ENCODE measurements around the gene KIR2DL1.
"Not testable (repeated sequence)": the region's sequence is repeated elsewhere in the genome, so short reads cannot be mapped to it uniquely, and the experiment has no call there.

The KIR2DL1 gene

GRCh38 chr19:54769646-54770045, at the start of gene KIR2DL1:
KIR2DL1 (plus strand) TSS chr19:54769793; CDS start chr19:54769851, 58 bp downstream.
- DNase-seq (ENCODE audit: low read depth, low spot score), result not testable (repeated sequence)

GRCh38 chr19:54724142-54724541, 45.5 kb upstream of the KIR2DL1 start, which contains the start of gene KIR3DL3:
KIR3DL3 (plus strand) TSS chr19:54724442; CDS start chr19:54724497, 55 bp downstream.
- DNase-seq (ENCODE audit: low read depth, low spot score), result no peak

GRCh38 chr19:54724644-54725043, 44.9 kb upstream of the KIR2DL1 start:
- no peak for DNase-seq (ENCODE audit: low read depth, low spot score)

DNA sequence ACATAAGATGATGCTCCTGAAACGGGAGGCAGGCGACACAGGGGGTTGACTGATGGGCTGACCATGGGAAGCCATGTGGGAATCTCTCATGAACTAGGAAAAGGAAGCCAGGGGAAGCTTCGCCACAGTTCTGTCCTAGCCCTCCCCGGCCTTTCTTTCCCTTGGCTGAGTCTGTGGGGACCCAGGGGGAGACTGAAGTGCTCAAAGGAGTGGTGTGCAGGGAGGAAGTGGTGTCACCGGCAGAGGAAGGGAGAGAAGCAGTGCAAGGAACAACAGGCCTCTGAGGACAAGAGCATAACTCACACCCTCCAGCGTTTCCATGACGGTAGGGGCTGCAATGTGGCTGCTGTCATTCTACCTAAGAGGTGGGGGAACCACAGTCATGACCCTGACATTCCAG, 44.3 kb upstream of the KIR2DL1 start:
- no peak for DNase-seq (ENCODE audit: low read depth, low spot score)

GRCh38 chr19:54727562-54727961, 42.0 kb upstream of the KIR2DL1 start:
- no peak for DNase-seq (ENCODE audit: low read depth, low spot score)

GRCh38 chr19:54728167-54728566, 41.4 kb upstream of the KIR2DL1 start:
- DNase-seq (ENCODE audit: low read depth, low spot score), result no peak

GRCh38 chr19:54729416-54730188, 40.0 kb upstream of the KIR2DL1 start:
- no peak for DNase-seq (ENCODE audit: low read depth, low spot score)

GRCh38 chr19:54731191-54731590, 38.4 kb upstream of the KIR2DL1 start:
- no peak for DNase-seq (ENCODE audit: low read depth, low spot score)

- DNase-seq (ENCODE audit: low read depth, low spot score), result not testable (repeated sequence)
These were observed 31.3 kb upstream of the KIR2DL1 start, which contains the start of gene KIR2DL3 for GRCh38 chr19:54738306-54738705. KIR2DL3 (plus strand) TSS chr19:54738513; CDS start chr19:54738546, 33 bp downstream.

DNA sequence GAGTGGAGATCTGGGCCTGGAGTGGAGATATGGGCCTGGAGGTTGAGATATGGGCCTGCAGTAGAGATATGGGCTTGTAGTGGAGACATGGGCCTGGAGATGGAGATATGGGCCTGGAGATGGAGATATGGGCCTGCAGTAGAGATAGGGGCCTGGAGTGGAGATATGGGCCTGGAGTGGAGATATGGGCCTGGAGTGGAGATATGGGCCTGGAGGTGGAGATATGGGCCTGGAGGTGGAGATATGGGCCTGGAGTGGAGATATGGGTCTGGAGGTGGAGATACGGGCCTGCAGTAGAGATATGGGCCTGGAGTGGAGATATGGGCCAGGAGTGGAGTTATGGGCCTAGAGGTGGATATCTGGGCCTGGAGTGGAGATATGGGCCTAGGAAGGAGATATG, 30.9 kb upstream of the KIR2DL1 start:
- no peak for DNase-seq (ENCODE audit: low read depth, low spot score)

GRCh38 chr19:54739587-54740497, 29.8 kb upstream of the KIR2DL1 start:
- DNase-seq (ENCODE audit: low read depth, low spot score), result no peak

GRCh38 chr19:54741950-54742349, 27.6 kb upstream of the KIR2DL1 start:
- DNase-seq (ENCODE audit: low read depth, low spot score), result not testable (repeated sequence)

- DNase-seq (ENCODE audit: low read depth, low spot score), result not testable (repeated sequence)
These were observed 25.5 kb upstream of the KIR2DL1 start for GRCh38 chr19:54744080-54744479.

- DNase-seq (ENCODE audit: low read depth, low spot score), result not testable (repeated sequence)
These were observed 21.8 kb upstream of the KIR2DL1 start for GRCh38 chr19:54747614-54748322.

- not testable (repeated sequence) for DNase-seq (ENCODE audit: low read depth, low spot score)
These were observed 19.3 kb upstream of the KIR2DL1 start for GRCh38 chr19:54750276-54750675.

GRCh38 chr19:54756204-54757110, 13.1 kb upstream of the KIR2DL1 start:
- not testable (repeated sequence) for DNase-seq (ENCODE audit: low read depth, low spot score)

- not testable (repeated sequence) for DNase-seq (ENCODE audit: low read depth, low spot score)
These were observed 11.0 kb upstream of the KIR2DL1 start for GRCh38 chr19:54758577-54758976.

GRCh38 chr19:54764219-54764618, 5.4 kb upstream of the KIR2DL1 start:
- not testable (repeated sequence) for DNase-seq (ENCODE audit: low read depth, low spot score)

DNA sequence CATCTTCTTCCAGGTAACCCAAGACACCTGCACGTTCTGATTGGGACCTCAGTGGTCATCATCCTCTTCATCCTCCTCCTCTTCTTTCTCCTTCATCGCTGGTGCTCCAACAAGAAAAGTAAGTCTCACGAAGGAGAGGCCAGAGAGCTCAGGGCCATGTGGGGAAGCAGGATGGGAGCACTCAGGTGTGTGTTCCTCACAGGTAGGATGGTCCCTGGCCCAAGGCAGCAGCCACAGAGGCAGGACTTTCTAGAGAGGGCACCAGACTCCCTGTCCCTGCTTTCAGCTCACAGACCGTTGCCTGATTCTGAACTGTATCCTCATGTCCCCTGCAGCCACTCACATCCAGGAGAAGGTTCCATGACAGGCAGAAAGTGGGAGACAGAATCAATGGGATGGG, 3.1 kb upstream of the KIR2DL1 start:
- DNase-seq (ENCODE audit: low read depth, low spot score), result not testable (repeated sequence)

DNA sequence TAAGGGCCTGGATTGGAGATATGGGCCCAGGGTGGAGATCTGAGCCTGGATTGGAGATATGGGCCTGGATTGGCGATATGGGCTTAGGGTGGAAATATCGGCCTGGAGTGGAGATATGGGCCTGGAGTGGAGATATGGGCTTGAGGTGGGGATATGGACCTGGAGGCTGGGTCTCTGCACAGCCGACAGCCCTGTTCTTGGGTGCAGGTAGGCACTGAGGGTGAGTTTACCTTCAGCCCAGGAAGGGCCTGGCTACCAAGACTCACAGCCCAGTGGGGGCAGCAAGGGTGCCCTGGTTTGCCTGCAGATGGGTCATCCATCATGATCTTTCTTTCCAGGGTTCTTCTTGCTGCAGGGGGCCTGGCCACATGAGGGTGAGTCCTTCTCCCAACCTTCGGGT, 918 bp downstream of the KIR2DL1 start:
- not testable (repeated sequence) for DNase-seq (ENCODE audit: low read depth, low spot score)

Data from smooth muscle cell of the brain vasculature (primary cell).